ENCODE results near the gene POLR1F.
"Not testable (repeated sequence)": the region's sequence is repeated elsewhere in the genome, so short reads cannot be mapped to it uniquely, and the experiment has no call there.

POLR1F gene

GRCh38 chr7:19692111-19692828, 16.6 kb downstream of the POLR1F start:
- no peak overlapping the region for H3K4me3 ChIP-seq (ENCODE audit: low read depth, low read length)
- ChIA-PET POLR2A (no interaction called here), CTCF (no interaction called here)
- no peak for TF ChIP-seq CTCF (IDR thresholded peaks at IDR 0.05; ENCODE audit: insufficient read depth, low read length, missing control alignments)
- no peak for DNase-seq (ENCODE audit: low read depth, low spot score)

DNA sequence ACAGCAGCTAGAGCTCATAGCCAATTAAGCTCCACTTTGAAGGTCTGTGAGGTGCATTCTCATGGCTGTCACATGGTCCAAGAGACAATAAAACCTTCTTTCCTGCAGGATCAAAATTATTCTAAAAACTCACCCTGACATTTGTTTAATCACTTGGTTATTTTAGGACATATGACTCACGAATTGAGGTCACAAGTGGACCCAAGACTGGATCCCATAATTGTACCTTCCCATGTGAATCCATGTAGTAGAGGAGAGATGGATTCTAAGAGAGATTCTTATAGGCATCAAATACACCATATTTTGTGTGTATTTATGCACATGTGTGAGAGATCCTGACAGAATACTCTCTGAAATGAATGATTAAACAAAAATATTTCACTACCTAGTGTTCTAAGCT, 18.1 kb downstream of the POLR1F start:
- POLR2A ChIA-PET: no interaction called here
- CTCF ChIA-PET: no interaction called here

DNA sequence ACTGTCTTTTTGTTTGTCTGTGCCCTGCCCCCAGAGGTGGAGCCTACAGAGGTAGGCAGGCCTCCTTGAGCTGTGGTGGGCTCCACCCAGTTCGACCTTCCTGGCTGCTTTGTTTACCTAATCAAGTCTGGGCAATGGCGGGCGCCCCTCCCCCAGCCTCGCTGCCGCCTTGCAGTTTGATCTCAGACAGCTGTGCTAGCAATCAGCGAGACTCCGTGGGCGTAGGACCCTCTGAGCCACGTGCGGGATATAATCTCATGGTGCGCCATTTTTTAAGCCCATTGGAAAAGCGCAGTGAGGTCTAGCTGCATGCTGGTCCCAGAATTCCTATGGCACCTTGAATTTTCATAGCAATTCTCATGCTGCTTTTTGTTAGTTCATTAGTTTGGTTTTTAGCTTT, 19.7 kb downstream of the POLR1F start:
- H3K4me3 ChIP-seq (ENCODE audit: low read depth, low read length); DNase-seq (ENCODE audit: low read depth, low spot score); POLR2A ChIA-PET: not testable (repeated sequence)
- CTCF ChIA-PET: interaction anchor here (1.6 kb wide), 1 partner anchor 20 kb away, joined by 3 read pairs; the partner anchor contains the start of gene POLR1F

More for the DNA sequence above, 18.1 kb downstream of the POLR1F start:
- TF ChIP-seq CTCF (IDR thresholded peaks at IDR 0.05; ENCODE audit: insufficient read depth, low read length, missing control alignments): no peak
- DNase-seq (ENCODE audit: low read depth, low spot score): no peak
- no peak overlapping the region for H3K4me3 ChIP-seq (ENCODE audit: low read depth, low read length)

DNA sequence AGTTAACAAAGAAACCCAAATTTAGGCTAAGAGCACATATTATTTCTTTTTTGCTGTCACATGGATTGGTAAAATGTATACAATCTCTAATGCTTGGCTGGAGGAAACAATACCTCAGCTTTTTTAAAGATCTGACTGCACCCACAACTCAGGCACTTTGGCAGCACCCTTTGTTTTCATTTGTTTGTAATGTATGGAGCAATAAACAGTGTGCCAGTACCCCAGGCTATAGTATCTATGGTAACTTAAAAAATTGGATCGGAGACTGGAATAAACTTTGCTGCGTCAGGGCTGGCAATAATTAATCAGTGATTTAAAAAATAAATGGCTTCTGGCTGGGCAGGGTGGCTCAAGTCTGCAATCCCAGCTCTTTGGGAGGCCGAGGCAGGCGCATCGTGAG, 27.2 kb downstream of the POLR1F start:
- no peak for TF ChIP-seq CTCF (IDR thresholded peaks at IDR 0.05; ENCODE audit: insufficient read depth, low read length, missing control alignments)
- DNase-seq (ENCODE audit: low read depth, low spot score): no peak
- CTCF ChIA-PET: no interaction called here
- POLR2A ChIA-PET: no interaction called here
- no peak overlapping the region for H3K4me3 ChIP-seq (ENCODE audit: low read depth, low read length)

DNA sequence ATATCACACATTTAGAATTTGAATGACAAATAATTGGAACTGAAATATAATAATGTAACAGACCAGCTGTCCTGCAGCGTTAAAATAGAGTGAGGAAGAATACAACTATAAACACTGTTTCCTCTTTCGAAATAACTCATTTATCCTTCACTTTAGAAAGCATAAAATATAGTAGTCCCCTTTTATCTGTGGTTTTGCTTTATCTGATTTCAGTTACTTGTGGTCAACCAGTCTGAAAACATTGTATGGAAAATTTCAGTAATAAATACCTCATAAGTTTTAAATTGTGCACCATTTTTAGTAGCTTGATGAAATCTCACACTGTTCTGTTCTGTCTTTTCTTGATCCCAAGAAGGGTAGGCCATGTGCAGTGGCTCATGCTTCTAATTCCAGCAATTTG, 31.7 kb downstream of the POLR1F start:
- ChIA-PET POLR2A (no interaction called here), CTCF (interaction anchor here (1.0 kb wide), 1 partner anchor 13 kb away, joined by 3 read pairs; no protein-coding TSS in a partner anchor)
- no peak overlapping the region for H3K4me3 ChIP-seq (ENCODE audit: low read depth, low read length)
- no peak for TF ChIP-seq CTCF (IDR thresholded peaks at IDR 0.05; ENCODE audit: insufficient read depth, low read length, missing control alignments)
- no peak for DNase-seq (ENCODE audit: low read depth, low spot score)

DNA sequence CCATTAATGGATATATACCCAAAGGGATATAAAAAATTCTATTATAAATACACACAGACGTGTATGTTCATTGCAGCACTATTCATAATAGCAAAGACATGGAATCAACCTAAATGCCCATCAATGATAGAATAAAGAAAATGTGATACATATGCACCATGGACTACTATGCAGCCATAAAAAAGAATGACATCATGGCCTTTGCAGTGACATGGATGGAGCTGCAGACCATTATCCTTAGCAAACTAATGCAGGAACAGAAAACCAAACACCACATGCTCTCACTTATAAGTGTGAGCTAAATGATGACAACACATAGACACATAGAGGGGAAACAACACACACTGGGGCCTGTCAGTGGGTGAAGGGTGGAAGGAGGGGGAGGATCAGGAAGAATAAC, 33.0 kb downstream of the POLR1F start:
- CTCF ChIA-PET: no interaction called here
- TF ChIP-seq CTCF (IDR thresholded peaks at IDR 0.05; ENCODE audit: insufficient read depth, low read length, missing control alignments): no peak
- DNase-seq (ENCODE audit: low read depth, low spot score): no peak
- no peak overlapping the region for H3K4me3 ChIP-seq (ENCODE audit: low read depth, low read length)
- POLR2A ChIA-PET: no interaction called here
